GM12891 (cell line): Measurements from ENCODE around the gene ADGRG4.

Source experiments
- DNase-seq: peaks from one replicate; pipeline ENCODE4 v3.0.0; 2011; ENCODE audit warnings: low spot score; ENCODE audit not compliant: insufficient read length
- FAIRE-seq: peaks from 2 replicates; lab custom pipeline; 2011; peaks lifted over from hg19 to GRCh38; lab: Jason Lieb, UNC
- PAX5 ChIP-seq: IDR thresholded peaks from 2 replicates; pipeline ENCODE4 v1.6.1; 2011; ENCODE audit warnings: low read length, moderate library complexity, mild to moderate bottlenecking; ENCODE audit not compliant: insufficient read depth, severe bottlenecking
- POLR2A ChIP-seq: IDR thresholded peaks from 2 replicates; pipeline ENCODE4 v1.6.1; 2011; ENCODE audit warnings: low read depth, low read length, control low read depth
- POLR2AphosphoS5 ChIP-seq: IDR thresholded peaks from 2 replicates; pipeline ENCODE4 v1.6.1; 2011; ENCODE audit warnings: low read depth, low read length, control low read depth
- POU2F2 ChIP-seq: IDR thresholded peaks from 2 replicates; pipeline ENCODE4 v1.6.1; 2011; ENCODE audit warnings: low read depth, mild to moderate bottlenecking, control low read depth, low read length, moderate library complexity
- SPI1 ChIP-seq: IDR thresholded peaks from 2 replicates; pipeline ENCODE4 v1.6.1; 2011; ENCODE audit warnings: low read depth, low read length, control low read depth
- TAF1 ChIP-seq: IDR thresholded peaks from 2 replicates; pipeline ENCODE4 v1.6.1; 2011; ENCODE audit warnings: low read depth, low read length, control low read depth

The ADGRG4 gene

DNA sequence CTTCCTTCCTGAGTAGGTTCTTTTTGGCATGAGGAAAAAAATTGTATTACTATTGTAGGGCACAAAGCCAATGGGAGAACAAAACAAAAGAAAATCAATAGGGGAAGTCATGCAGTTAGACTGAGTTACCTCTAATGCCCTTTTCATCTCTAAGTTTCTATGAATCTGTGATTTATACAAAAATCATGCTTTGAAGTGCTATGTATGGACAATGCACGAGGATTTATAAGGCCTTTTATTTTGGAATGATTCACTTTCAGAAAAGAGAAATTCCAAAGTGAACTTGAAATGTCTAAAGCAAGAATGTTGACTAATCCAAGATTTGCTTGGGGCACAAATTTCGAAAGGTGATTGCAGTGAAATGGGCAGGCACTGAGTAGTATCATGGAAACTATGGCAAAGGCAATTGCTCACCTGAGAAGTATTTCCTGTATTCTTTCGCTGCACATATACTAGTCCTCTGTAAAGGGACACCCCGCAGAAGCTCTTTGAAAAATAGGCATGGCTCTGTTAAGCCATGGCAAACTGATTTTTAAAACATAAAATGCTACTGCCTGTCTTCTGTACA is 52.8 kb downstream of the ADGRG4 start:
- TF ChIP-seq TAF1 (no peak), POU2F2 (no peak), PAX5 (no peak), POLR2A (no peak)
- FAIRE-seq, result no peak
- DNase-seq, result no peak

GRCh38 chrX:136354201-136354600 is 53.4 kb downstream of the ADGRG4 start:
- DNase-seq (no peak), FAIRE-seq (no peak)
- TF ChIP-seq POLR2A (no peak), POLR2AphosphoS5 (no peak), TAF1 (no peak), POU2F2 (no peak), PAX5 (no peak), SPI1 (no peak)

GRCh38 chrX:136369377-136369776 is 68.6 kb downstream of the ADGRG4 start:
- DNase-seq (no peak), FAIRE-seq (no peak)
- TF ChIP-seq SPI1 (no peak), POU2F2 (no peak), POLR2AphosphoS5 (no peak), POLR2A (no peak), PAX5 (no peak), TAF1 (no peak)

DNA sequence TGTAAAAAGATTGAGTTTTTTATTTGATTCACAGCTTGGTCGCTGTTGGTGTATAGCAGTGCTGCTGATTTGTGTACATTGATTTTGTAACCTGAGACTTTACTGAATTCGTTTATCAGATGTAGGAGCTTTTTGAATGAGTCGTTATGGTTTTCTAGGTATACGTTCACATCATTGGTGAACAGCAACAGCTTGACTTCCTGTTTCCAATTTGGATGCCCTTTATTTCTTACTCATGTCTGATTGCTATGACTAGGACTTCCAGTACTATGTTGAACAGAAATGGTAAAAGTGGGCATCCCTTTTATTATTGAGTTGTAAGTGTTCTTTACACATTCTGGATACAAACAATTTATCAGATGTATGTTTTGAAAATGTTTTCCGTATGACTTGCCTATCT is 76.0 kb downstream of the ADGRG4 start:
- no peak for DNase-seq
- FAIRE-seq, result peak; percentile 28
- no peak for TF ChIP-seq POLR2A
- no peak for TF ChIP-seq POLR2AphosphoS5
- TF ChIP-seq PAX5, result no peak
- TF ChIP-seq POU2F2, result no peak
- no peak for TF ChIP-seq TAF1
- no peak for TF ChIP-seq SPI1

DNA sequence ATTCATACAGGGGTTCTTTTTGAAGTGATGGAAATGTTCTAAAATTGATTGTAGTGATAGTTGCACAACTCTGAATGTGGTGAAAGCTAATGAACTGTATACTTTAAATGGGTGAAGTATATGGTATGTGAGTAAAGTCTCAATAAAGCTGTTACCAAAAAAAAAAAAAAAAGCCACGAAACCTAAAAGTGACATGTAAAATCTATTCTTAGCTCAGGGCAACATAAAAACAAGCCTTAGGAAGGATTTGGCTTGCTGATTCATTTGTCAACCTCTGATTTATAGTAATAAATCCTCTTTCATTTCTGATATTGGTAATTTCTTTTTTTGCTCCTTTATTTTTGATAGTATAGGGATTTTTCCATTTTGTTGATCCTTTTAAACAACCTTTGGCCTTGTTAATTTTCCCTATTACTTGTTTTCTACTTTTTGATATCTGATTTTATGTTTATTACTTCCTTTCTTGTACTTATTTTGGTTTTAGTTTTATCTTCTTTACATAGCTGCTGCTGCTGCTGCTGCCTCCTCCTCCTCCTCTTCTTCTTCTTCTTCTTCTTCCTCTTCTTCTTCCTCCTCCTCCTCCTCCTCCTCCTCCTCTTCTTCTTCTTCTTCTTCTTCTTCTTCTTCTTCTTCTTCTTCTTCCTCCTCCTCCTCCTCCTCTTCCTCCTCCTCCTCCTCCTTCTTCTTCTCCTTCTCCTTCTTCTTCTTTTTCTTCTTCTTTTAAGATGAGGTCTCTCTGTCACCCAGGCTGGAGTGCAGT is 79.4 kb downstream of the ADGRG4 start:
- FAIRE-seq, result no peak
- TF ChIP-seq SPI1, result no peak
- no peak for TF ChIP-seq TAF1
- no peak for TF ChIP-seq PAX5
- no peak for DNase-seq

DNA sequence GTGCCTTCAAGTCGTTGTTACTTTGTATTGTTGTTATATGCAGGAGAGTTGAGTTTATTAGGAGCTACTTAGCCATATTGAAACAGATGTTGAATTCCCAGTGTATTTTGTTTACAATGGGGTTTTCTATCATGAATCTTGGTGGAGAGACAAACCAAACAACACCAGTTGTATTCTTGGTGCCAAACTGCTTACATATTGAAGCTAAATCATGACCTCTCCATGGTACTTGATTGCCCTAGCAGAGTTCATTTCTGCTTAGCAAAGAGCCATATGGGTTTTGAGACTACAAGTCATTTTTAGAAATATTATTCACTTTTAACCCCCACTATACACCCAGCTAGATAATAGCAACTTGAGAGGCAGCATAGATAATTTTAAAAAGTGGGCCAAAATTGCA is 85.4 kb downstream of the ADGRG4 start:
- DNase-seq, result no peak
- no peak for FAIRE-seq
- TF ChIP-seq POLR2A (no peak), TAF1 (no peak), PAX5 (no peak), SPI1 (no peak), POU2F2 (no peak), POLR2AphosphoS5 (no peak)

- TF ChIP-seq TAF1, result no peak
- no peak for TF ChIP-seq POU2F2
- TF ChIP-seq POLR2A, result no peak
- no peak for TF ChIP-seq SPI1
- TF ChIP-seq PAX5, result no peak
- TF ChIP-seq POLR2AphosphoS5, result no peak
- FAIRE-seq (no peak), DNase-seq (no peak)
Measured at GRCh38 chrX:136386826-136387225, 86.1 kb downstream of the ADGRG4 start.

- FAIRE-seq (no peak), DNase-seq (no peak)
Measured at GRCh38 chrX:136387951-136388502, 87.3 kb downstream of the ADGRG4 start.

DNA sequence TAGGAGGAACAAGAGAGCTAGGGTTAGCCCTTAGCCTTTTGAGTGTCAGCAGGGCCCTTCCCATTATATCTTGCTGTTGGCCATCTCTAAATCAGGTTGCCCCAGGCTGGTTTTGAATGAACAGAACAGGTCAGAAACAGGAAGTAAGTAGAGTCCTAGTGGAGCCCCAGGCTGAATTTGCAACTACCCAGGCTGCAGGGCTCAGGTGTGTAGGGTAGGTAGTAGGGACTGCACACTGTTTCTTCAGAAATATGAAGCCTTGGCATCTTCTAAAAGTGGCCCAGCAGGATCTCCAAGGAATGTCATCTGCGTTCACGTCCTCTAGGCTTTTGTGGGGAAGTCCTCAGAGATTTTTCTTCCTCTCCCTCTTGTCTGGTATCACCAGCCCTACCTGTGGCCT is 90.2 kb downstream of the ADGRG4 start:
- DNase-seq, result no peak
- TF ChIP-seq POLR2A (no peak), TAF1 (no peak), PAX5 (no peak), SPI1 (no peak), POU2F2 (no peak), POLR2AphosphoS5 (no peak)
- FAIRE-seq, result no peak

More at GRCh38 chrX:136387951-136388502, 87.3 kb downstream of the ADGRG4 start:
- no peak for TF ChIP-seq PAX5
- TF ChIP-seq TAF1, result no peak
- no peak for TF ChIP-seq POU2F2
- TF ChIP-seq POLR2A, result no peak
- no peak for TF ChIP-seq POLR2AphosphoS5
- no peak for TF ChIP-seq SPI1

DNA sequence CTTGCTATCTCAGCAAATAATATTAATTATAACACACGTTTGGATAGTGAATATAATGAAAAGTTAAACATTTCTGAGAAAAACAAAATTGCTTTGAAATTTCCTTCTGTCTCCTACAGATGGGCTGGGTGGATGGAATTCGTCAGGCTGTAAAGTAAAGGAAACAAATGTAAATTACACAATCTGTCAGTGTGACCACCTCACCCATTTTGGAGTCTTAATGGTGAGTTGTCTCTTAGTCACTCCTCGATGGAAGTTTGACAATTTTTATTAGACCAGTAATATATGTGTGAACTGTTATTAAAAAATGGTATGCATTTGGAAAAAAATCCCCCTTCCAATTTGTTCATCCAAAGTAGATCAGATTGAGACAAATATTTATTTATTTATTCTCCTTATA is 94.5 kb downstream of the ADGRG4 start:
- FAIRE-seq (no peak), DNase-seq (no peak)
- TF ChIP-seq POLR2AphosphoS5 (no peak), SPI1 (no peak), POLR2A (no peak), TAF1 (no peak), POU2F2 (no peak), PAX5 (no peak)
